Epithelial cell of proximal tubule (primary cell): ENCODE data around the gene TIAM1. TPM values are rescaled to one million over a fixed set of nuclear protein-coding genes. Genes with fewer than 3 reads are reported as not detected.

Source experiments
- DNase-seq: peaks from one replicate; pipeline ENCODE4 v3.0.0-alpha.2; 2011; ENCODE audit warnings: low read depth
- H3K4me3 ChIP-seq: 2 replicates; pipeline ENCODE4 v1.5.1; 2011; ENCODE audit warnings: low read depth, mild to moderate bottlenecking, low read length
- CTCF ChIP-seq: conservative IDR thresholded peaks from 2 replicates; pipeline ENCODE4 v1.5.1; 2012; ENCODE audit warnings: low read depth, mild to moderate bottlenecking, low read length
- total RNA-seq: library from RNA; depleted of rRNA; stranded (reverse); fragments of >200 nt; gene quantifications from 2 replicates; pipeline ENCODE4 v1.2.3, GENCODE V29; 2015

Gene TIAM1
- total RNA-seq, 1 donor from 2014 or later = 3.6 TPM

DNA sequence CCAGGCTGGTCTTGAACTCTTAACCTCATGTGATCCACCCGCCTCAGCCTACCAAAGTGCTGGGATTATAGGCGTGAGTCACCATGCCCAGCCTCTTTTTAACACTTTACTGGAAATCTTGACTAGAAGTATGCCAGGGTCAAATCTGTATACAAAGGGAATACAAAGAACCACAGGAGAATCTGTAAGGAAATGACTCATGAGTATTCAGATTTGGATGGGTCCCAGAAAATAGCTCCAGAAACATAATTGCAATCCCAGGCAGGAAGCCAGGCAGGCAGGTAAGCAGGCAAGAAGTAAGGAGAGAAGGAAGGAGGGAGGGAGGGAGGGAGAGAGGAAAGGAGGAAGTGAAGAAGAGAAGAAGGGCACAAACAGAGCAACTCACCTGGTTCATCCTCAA is 22.8 kb upstream of the TIAM1 start:
- no peak overlapping the region for H3K4me3 ChIP-seq
- peak; percentile 83 for DNase-seq
- no peak for TF ChIP-seq CTCF

- H3K4me3 ChIP-seq = no peak overlapping the region
- TF ChIP-seq CTCF = no peak
- no peak for DNase-seq
Measured at GRCh38 chr21:31364253-31364945, 20.3 kb upstream of the TIAM1 start.

- no peak for TF ChIP-seq CTCF
- no peak overlapping the region for H3K4me3 ChIP-seq
- DNase-seq = no peak
Measured at GRCh38 chr21:31363720-31364119, 19.7 kb upstream of the TIAM1 start.

- H3K4me3 ChIP-seq = no peak overlapping the region
- no peak for DNase-seq
- TF ChIP-seq CTCF = no peak
Measured at GRCh38 chr21:31360717-31361116, 16.7 kb upstream of the TIAM1 start.

GRCh38 chr21:31358158-31358557 is 14.1 kb upstream of the TIAM1 start:
- no peak for DNase-seq
- no peak overlapping the region for H3K4me3 ChIP-seq
- TF ChIP-seq CTCF = no peak

GRCh38 chr21:31356440-31356839 is 12.4 kb upstream of the TIAM1 start:
- H3K4me3 ChIP-seq = no peak overlapping the region
- DNase-seq = no peak
- TF ChIP-seq CTCF = no peak
